ENCODE results near the gene FAM120C.

The FAM120C gene

DNA sequence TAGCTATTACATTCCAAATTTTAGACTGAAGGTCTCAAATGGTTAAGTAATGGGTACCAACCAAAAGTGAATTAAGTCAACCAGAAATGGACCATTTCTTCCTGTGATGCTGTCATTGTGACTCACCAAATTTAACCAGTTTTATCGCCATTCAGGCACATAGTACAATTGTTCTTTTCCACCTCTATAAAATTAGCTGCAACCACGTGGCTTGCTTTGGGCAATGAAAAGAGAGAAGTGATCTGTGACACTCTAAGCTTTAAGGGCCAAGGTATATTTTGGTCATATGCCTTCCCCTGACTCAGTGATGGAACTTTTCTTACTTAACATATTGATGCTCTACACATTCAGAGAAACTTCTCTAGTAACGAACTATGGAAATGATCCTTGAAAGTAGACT, 118.5 kb downstream of the FAM120C start:
- Histone ChIP-seq H3K36me3 (ENCODE audit: insufficient read depth, low read length) (no peaks in the 10 kb centered on the region), H3K27ac (no peak overlapping the region), H3K9me3 (ENCODE audit: low read depth, low read length) (no peaks in the 10 kb centered on the region), H3K4me3 (no peak overlapping the region), H3K9ac (ENCODE audit: insufficient read length) (no peak overlapping the region)
- DNase-seq (ENCODE audit: low read depth, low spot score) = no peak
- TF ChIP-seq POLR2AphosphoS5 (IDR thresholded peaks at IDR 0.05; ENCODE audit: borderline replicate concordance, low read depth, low read length) = no peak
- TF ChIP-seq EZH2 (IDR thresholded peaks at IDR 0.05) = no peak
- no peak for TF ChIP-seq FOXP2 (optimal IDR thresholded peaks at IDR 0.05; ENCODE audit: control extremely low read depth, extremely low read length, insufficient read depth)

DNA sequence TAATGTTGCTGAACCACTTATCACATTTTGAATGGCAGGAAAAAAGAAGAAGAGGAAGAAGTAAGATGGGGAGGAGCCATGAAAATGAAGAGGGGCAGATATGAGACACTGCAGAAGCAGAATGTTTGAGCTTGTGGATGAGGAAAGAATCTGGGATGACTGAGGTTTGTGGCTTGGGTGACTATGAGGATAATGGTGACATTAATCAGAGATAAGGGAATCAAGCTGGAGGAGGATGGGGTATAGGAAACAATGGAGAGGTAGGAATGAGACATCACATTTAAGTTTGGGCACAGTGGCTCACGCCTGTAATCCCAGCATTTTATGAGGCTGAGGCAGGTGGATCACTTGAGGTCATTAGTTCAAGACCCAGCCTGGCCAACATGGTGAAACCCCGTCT, 119.7 kb downstream of the FAM120C start:
- Histone ChIP-seq H3K9ac (ENCODE audit: insufficient read length) (no peak overlapping the region), H3K4me3 (no peak overlapping the region), H3K9me3 (ENCODE audit: low read depth, low read length) (no peaks in the 10 kb centered on the region), H3K27ac (no peak overlapping the region), H3K36me3 (ENCODE audit: insufficient read depth, low read length) (no peaks in the 10 kb centered on the region)
- TF ChIP-seq FOXP2 (optimal IDR thresholded peaks at IDR 0.05; ENCODE audit: control extremely low read depth, extremely low read length, insufficient read depth) (no peak), EZH2 (IDR thresholded peaks at IDR 0.05) (no peak), POLR2AphosphoS5 (IDR thresholded peaks at IDR 0.05; ENCODE audit: borderline replicate concordance, low read depth, low read length) (no peak)
- DNase-seq (ENCODE audit: low read depth, low spot score) = no peak

DNA sequence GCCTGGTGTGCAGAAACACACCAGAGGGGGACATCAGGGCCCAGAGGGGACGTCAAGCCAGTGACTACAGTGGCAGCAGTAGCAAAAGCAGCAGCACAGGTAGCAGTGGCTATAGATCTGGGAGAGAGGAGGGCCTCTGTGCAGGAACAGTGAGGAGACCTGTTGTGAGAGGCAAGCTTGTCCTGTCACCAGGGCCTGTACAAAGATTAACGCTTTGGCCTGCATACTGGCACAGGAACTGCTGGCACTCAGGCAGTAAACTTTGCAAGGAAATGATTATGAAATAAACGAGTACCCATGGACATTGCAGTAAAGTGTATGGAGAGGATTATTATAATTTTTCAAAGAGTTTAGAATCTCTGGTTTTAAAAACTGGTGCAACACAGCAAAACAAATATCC, 133.3 kb downstream of the FAM120C start:
- H3K27ac ChIP-seq = no peak overlapping the region
- no peak overlapping the region for H3K9ac ChIP-seq (ENCODE audit: insufficient read length)
- no peak overlapping the region for H3K4me3 ChIP-seq
- no peaks in the 10 kb centered on the region for H3K9me3 ChIP-seq (ENCODE audit: low read depth, low read length)
- TF ChIP-seq EZH2 (IDR thresholded peaks at IDR 0.05) (no peak), POLR2AphosphoS5 (IDR thresholded peaks at IDR 0.05; ENCODE audit: borderline replicate concordance, low read depth, low read length) (no peak), FOXP2 (optimal IDR thresholded peaks at IDR 0.05; ENCODE audit: control extremely low read depth, extremely low read length, insufficient read depth) (no peak)
- no peak for DNase-seq (ENCODE audit: low read depth, low spot score)
- no peaks in the 10 kb centered on the region for H3K36me3 ChIP-seq (ENCODE audit: insufficient read depth, low read length)

DNA sequence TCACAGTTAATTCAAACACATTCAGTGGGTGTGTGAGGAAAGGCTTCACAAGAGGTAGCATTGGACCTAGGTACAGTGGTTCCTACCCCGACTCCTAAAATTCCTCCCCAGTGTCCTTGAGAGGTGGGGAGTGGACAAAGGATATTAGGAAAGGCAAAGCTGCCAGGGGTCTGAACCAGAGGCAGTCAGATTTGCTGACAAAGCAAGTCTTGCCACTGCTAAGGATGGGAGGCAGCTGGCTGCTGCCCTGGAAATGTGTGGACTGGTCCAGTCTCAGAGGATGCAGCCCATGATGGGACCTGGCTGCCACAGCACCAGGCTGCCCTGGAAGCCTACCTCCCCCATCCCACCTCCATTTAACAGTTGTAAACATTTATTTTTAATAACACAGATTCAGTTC, 134.6 kb downstream of the FAM120C start:
- TF ChIP-seq FOXP2 (optimal IDR thresholded peaks at IDR 0.05; ENCODE audit: control extremely low read depth, extremely low read length, insufficient read depth) = no peak
- TF ChIP-seq EZH2 (IDR thresholded peaks at IDR 0.05) = no peak
- no peak for TF ChIP-seq POLR2AphosphoS5 (IDR thresholded peaks at IDR 0.05; ENCODE audit: borderline replicate concordance, low read depth, low read length)
- no peak for DNase-seq (ENCODE audit: low read depth, low spot score)
- Histone ChIP-seq H3K9ac (ENCODE audit: insufficient read length) (no peak overlapping the region), H3K4me3 (no peak overlapping the region), H3K36me3 (ENCODE audit: insufficient read depth, low read length) (no peaks in the 10 kb centered on the region), H3K9me3 (ENCODE audit: low read depth, low read length) (no peaks in the 10 kb centered on the region), H3K27ac (no peak overlapping the region)

DNA sequence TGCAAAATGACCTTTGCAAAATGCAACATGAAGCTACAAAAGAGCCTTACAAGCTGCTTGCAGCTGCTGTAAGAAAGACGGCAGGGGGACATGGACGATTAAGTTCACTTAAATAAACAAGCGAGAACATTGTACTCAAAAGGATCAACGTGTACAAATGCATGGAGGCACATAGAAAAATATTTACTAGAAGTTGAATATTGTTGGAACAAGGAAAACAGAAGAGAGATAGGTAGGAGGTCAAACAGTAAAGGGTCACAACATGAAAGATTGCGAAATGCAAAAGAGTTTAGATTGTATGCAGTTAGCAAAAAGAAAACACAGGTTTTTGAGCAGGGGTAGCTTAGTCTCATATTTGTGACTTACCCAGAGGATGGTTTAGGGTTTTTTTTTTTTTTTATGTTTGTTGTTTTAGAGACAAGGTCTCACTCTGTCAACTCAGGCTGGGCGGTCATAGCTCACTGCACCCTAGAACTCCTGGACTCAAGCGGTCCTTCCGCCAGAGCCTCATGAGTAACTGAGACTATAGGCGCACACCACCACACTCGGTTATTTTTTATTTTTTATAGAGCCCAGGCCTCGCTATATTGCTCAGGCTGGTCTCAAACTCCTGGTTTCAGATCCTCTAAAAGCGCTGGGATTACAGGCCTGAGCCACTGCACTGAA, 137.4 kb downstream of the FAM120C start:
- Histone ChIP-seq H3K9ac (ENCODE audit: insufficient read length) (no peak overlapping the region), H3K36me3 (ENCODE audit: insufficient read depth, low read length) (0 out of 2 replicates have a peak, but pooled peaks cover 3% of the 10 kb centered on the region), H3K27ac (0 out of 2 replicates have a peak overlapping the region, but pooled peaks have one; percentile 93), H3K4me3 (no peak overlapping the region), H3K9me3 (ENCODE audit: low read depth, low read length) (no peaks in the 10 kb centered on the region)
- TF ChIP-seq EZH2 (IDR thresholded peaks at IDR 0.05) (no peak), POLR2AphosphoS5 (IDR thresholded peaks at IDR 0.05; ENCODE audit: borderline replicate concordance, low read depth, low read length) (no peak), FOXP2 (optimal IDR thresholded peaks at IDR 0.05; ENCODE audit: control extremely low read depth, extremely low read length, insufficient read depth) (no peak)
- no peak for DNase-seq (ENCODE audit: low read depth, low spot score)

GRCh38 chrX:54044877-54045338, 138.1 kb downstream of the FAM120C start:
- peak overlapping the region; percentile 86 for H3K4me3 ChIP-seq
- H3K9me3 ChIP-seq (ENCODE audit: low read depth, low read length) = no peaks in the 10 kb centered on the region
- 0 out of 2 replicates have a peak, but pooled peaks cover 3% of the 10 kb centered on the region for H3K36me3 ChIP-seq (ENCODE audit: insufficient read depth, low read length)
- H3K27ac ChIP-seq = peak overlapping the region; percentile 93
- TF ChIP-seq FOXP2 (optimal IDR thresholded peaks at IDR 0.05; ENCODE audit: control extremely low read depth, extremely low read length, insufficient read depth) (no peak), POLR2AphosphoS5 (IDR thresholded peaks at IDR 0.05; ENCODE audit: borderline replicate concordance, low read depth, low read length) (0 out of 2 replicates have a peak, but pooled peaks have one; percentile 6), EZH2 (IDR thresholded peaks at IDR 0.05) (no peak)
- no peak for DNase-seq (ENCODE audit: low read depth, low spot score)
- peak overlapping the region; percentile 75 for H3K9ac ChIP-seq (ENCODE audit: insufficient read length)

GRCh38 chrX:54044126-54044876, 138.8 kb downstream of the FAM120C start, which contains the start of gene PHF8:
Gene PHF8 (minus strand): TSS chrX:54044473. CDS start chrX:54042728, 1,745 bp downstream.
- Histone ChIP-seq H3K36me3 (ENCODE audit: insufficient read depth, low read length) (0 out of 2 replicates have a peak, but pooled peaks cover 3% of the 10 kb centered on the region), H3K9me3 (ENCODE audit: low read depth, low read length) (no peaks in the 10 kb centered on the region), H3K9ac (ENCODE audit: insufficient read length) (peak within 1 kb of the TSS; percentile 87), H3K4me3 (peak within 1 kb of the TSS; percentile 86), H3K27ac (peak within 1 kb of the TSS; percentile 93)
- TF ChIP-seq POLR2AphosphoS5 (IDR thresholded peaks at IDR 0.05; ENCODE audit: borderline replicate concordance, low read depth, low read length) = peak; percentile 63; the same call in 1 of the 2 replicates
- no peak for TF ChIP-seq EZH2 (IDR thresholded peaks at IDR 0.05)
- peak; percentile 72 for TF ChIP-seq FOXP2 (optimal IDR thresholded peaks at IDR 0.05; ENCODE audit: control extremely low read depth, extremely low read length, insufficient read depth)
- DNase-seq (ENCODE audit: low read depth, low spot score) = peak; percentile 64

DNA sequence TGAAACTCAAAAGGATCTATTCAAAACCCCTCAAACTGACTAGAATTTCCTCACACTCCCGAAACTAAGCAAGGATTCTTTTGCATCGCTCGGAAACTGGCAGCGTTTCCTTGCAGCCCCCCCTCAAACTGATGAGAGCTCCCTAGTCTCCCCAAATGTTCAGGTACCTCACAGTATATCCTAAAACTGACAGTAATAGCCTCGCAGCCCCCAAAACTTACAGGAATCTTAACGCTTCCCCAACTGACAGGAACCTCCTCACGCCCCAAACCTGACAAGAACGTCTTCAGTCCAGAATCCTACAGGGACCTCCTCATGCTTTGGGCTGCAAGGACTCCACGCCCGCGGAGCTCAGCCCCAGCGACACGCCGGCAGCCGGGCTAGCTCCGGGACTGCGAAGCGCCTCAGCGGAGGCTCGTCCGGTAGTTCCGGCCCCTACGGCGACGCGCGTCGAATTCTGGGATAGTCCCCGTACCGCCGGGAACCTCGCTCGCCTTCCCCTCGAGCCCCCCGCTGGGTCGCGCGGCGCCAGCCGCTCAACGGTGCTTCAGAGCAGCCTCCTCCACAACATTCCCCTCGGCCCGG, 139.4 kb downstream of the FAM120C start:
- TF ChIP-seq POLR2AphosphoS5 (IDR thresholded peaks at IDR 0.05; ENCODE audit: borderline replicate concordance, low read depth, low read length) = no peak; the same call in 1 of the 2 replicates
- no peak for TF ChIP-seq FOXP2 (optimal IDR thresholded peaks at IDR 0.05; ENCODE audit: control extremely low read depth, extremely low read length, insufficient read depth)
- TF ChIP-seq EZH2 (IDR thresholded peaks at IDR 0.05) = no peak

More for the DNA sequence above, 139.4 kb downstream of the FAM120C start:
- Histone ChIP-seq H3K4me3 (peak overlapping the region; percentile 86), H3K9me3 (ENCODE audit: low read depth, low read length) (no peaks in the 10 kb centered on the region), H3K27ac (peak overlapping the region; percentile 93), H3K9ac (ENCODE audit: insufficient read length) (peak overlapping the region; percentile 87), H3K36me3 (ENCODE audit: insufficient read depth, low read length) (0 out of 2 replicates have a peak, but pooled peaks cover 3% of the 10 kb centered on the region)
- DNase-seq (ENCODE audit: low read depth, low spot score) = no peak
